Dedifferentiated amniotic fluid mesenchymal stem cell (primary cell): ENCODE data around the gene ARGLU1.
A peak's percentile ranks its signal among the peaks of the same experiment; 100 is the strongest.

ENCODE experiments used
- DNase-seq: peaks from one replicate; pipeline ENCODE4 v3.0.0-alpha.2; 2016; ENCODE audit errors: extremely low spot score

Gene ARGLU1

DNA sequence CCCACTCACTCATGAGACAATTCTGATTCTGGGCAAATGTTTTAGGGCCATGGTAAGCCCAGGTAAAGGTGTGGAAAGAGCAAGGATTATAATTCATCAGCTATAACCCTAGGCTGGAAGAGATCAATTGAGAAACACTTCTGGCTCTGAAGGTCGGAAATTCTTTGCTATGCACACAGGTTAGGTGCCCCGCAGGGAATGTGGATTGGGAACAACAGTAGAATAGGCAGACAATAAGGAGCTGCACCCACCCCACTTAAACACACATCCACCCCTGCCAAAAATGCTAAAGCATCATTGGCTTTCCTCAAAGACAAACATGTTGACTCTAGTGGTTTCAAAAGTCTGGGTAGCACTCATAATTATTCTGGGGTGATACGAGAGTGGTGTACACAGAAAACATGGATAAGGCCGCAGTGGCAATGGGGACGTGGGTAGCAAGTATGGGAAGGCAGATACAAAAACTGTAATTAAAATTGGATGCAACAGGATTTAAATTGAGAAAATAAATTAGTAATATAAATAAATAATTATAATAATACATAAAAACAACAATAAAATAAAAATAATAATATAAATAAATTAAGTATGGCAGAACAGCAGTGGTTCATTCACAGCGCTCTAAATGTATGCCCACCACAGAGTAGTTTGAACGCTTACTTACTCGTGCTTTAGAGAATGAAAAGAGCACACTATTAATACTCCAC, 41.0 kb downstream of the ARGLU1 start:
- no peak for DNase-seq

DNA sequence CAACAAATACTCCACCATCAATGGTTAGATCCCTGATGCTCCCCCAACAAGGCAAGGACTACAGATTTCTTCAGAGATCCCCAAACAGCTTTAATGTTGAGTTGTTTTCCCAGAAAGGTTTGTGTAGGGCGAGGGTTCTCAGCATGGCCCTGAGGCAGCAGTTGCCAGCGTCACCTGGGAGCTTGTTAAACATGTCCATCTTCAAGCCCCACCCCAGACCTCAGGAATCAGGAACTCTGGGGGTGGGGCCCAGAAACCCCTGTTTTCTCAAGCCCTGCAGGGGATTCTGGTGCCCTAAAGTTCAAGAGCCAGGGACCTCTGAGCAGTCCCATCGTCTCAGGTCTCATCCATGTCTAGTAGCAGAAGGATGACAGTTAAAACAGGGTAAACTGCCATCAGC, 42.1 kb downstream of the ARGLU1 start:
- no peak for DNase-seq

DNA sequence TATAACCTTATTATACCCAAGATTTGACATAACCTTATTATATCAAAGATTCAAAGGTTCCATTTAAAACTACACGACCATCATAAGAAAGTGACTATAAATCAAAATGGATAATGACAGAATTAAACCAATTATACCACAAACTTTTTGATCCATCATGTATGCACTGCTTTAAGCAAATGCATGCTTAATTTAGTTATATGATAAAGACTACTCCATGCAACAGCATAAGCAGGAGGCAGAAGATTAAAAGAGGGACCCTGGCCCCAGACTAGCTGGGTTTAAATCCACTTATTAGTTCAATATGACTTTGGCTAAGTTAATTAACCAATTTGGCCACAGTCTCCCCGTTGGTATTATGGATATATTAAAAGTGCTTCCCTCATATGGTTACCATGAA, 43.8 kb downstream of the ARGLU1 start:
- DNase-seq: no peak

DNA sequence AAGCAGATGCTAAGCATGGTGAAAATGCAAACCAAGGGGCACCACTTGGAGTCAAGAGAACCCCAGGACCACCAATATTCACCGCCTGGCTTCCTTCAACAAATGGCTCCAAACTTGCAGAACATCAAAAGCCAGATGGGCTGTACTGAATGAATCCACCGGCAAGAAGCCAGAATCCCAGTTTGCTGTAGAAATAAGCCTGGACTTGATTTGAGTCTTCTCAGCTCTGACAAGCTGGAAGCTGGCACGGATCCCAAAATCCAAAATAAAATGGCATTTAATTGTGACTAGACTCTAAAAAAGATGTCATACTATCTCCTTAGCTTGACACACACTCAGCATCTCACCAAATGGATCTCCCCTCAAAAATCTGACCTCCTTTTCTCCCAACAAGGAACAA, 44.4 kb downstream of the ARGLU1 start:
- DNase-seq: no peak

DNA sequence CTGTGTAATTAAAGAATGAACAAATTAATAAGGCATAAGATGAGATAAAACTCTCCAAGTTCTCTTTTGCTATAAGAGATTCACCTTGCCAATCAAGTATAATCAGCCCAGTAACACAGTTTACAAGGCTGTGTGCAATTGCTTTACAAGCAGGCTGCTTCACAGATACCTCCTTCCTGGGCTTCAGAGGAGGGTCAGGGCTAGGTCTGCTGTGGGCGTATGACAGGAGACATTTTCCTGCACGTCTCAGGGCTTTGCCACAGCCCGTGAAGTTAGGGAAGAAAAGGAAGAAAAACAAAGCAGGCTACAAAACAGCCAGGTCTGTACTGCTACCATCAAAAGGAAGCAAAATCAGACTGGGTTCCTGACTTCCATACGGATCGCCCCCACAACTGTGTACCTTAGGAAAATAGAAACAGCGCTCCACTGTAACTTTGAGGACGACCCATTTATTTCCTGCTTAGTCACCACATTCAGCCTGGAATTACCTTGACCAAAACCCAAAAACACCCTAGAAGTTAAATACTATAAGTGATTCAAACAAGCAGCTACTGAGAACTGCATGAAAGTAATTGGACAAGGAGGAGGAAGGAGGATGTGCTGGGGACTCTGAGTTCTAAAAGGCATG, 44.9 kb downstream of the ARGLU1 start:
- DNase-seq: no peak

DNA sequence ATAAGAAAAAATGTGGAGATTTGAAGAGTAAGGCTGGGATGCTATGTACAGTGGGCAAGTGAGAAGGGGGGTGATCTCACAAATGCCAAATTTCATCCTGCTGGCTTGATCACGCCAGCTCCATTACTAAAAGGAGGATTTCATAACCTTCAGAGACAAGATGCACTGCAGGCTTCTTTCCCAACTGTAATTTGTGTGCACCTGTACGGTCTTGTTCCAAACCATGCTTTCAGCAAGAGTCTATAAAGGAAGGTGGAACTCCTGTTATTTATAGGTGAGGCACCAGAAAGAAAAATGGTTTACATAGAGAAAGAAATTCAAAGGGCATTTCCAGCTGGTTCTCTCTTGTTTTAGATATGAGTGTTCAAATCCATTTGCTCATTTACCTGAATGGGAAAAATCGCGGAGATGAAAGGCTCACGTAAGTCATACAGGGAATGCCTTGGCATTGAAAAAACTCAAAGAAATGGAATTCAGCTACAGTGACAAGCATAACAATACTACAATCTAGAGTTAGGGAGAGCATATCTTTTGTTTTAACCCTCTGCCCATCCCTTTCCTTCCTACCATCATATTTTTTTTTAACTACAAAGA, 45.7 kb downstream of the ARGLU1 start:
- no peak for DNase-seq

DNA sequence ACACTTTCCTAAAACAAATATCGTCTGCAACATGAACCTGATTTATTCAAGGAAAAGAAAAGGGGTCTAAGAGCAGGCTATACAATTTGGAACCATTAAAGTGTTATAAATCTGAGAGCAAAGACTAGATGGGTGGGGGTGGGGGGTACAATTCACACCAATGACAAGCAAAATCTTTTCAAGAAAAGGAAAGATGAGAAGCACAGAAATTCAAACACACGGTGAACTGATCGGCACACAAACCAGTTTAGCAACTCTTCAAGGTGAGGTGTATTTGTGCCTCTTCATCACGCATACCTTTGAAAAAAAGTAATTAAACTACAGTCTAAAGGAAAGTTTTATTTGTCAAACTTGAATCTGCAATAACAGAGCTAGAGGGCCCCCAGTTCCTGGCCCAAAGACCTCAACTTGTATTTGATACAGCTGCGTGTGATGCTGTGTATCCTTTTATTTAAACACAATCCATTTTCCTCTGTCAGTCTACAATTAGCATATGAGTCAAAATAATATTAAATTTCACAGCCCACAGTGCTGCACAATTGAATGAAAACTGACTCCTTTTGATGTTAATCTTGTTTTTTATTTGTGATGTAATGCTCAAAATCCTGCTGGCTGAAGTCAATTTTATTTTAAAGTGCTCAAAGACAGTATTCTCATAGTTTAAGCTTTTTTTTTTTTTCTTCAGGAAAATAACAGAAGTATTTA, 46.7 kb downstream of the ARGLU1 start:
- DNase-seq: no peak

DNA sequence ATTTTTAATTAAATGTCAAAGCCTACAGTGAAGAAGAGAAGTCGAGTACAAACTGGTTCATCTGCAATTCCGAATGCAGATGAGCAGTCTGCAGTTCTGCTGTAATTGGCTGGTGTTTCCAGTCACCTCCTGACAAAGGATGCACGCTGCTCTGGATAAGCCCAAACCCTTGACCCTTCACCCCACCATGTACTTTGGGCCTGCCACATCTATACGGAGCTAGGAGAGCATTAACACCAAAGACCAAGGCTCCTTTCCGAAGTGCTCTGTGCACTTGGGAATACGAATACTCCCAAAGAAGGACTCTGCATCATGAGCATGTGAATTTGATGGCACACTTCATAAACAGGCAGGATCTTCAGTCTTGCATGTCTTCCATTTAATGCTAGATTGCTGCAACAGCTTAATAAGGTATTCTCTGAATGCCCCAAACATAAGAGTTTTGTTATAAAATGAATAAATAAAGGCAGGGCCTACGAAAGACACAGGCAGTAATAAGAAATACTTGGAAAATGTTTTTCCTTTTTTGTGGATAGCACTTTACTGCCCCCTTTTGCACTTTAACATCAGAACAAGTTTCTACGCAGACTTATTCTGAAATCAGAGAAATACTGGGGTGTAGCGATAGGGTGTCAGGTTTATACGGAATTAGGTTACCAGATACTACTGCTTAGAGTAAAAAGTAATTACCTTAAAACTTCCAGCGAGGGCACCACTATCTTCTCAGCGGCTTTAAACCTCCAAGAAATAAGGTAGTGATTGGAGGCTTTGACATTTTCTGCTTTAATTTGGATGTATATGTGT, 47.5 kb downstream of the ARGLU1 start:
- DNase-seq: no peak

DNA sequence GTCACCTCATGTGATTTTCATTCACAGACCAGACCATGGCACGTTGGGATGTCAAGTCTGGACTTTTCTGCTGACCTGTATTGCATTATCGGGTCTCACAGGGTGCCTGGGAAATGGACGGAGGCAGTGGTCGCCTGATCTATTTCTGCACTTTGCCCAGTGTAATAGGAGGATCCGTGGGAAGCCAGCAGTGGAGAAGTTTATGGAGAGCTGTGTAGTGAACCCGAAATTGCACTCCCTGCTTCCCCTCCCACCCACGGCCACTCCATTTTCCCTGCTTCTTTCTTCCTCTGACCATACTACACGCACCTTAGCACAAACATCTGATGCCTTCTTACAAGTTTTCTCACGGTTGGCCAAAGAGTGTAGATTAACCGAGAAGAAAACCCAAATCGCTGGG, 49.4 kb downstream of the ARGLU1 start:
- DNase-seq: no peak

DNA sequence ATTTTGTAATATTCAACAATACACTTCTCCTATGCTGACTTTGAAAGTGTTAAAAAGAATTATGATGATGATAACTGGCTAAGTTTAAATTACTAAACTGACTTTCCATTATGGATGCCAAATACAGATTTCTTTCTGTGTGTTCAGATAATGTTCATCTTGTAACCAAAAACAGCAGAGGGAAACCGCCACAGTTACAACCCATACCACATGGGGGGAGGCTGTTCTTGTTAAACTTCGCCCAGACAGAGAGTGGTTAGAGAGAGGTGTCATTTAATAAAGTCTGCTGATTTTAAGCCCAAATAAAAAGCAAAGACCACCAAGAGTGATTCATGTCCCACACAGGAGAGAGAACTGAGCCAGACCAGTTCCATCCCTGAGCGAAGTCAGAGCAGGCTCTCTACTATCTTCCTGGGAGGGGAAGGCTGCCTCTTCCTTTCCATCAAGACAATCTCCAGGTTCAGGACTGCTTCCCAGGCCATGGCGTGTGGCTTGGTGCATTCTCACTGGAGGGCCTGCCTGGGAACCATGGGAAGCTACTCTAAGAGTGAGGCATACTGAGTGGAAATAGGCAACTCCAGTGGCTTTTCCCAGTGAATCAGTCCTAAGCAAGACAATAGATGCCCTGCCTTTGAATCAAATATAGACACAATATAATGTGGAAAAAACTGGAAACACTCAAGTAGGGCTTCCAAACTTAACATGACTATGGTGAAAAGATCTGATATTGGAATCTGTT, 50.7 kb downstream of the ARGLU1 start:
- DNase-seq: no peak

DNA sequence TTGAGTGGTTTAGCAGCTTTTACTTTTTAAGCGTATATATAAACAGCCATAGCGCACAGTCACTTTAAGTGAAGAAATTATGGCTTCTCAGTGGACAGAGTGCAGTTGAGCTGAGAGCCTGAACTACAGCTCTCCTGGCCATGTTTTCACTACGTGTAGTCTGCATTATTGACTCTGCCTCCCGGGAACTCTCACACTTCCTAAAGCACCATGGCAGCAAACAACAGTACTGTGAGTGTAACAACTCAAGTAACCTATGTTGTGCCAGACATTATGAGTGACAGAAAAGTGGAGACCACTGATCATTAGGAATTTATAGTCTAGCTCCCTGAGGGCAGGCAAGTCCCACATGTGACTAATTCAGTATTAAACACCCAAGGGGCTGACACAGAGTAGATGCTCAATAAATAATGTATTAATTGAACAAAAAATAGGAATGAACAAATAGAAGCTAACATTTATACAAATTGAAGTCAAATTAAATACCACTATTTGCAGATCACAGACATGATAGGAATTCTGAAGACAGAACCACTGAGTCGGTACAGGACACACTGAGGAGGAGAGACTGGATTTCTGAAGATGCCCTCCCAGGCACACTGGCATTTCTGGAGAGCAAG, 52.2 kb downstream of the ARGLU1 start:
- no peak for DNase-seq

DNA sequence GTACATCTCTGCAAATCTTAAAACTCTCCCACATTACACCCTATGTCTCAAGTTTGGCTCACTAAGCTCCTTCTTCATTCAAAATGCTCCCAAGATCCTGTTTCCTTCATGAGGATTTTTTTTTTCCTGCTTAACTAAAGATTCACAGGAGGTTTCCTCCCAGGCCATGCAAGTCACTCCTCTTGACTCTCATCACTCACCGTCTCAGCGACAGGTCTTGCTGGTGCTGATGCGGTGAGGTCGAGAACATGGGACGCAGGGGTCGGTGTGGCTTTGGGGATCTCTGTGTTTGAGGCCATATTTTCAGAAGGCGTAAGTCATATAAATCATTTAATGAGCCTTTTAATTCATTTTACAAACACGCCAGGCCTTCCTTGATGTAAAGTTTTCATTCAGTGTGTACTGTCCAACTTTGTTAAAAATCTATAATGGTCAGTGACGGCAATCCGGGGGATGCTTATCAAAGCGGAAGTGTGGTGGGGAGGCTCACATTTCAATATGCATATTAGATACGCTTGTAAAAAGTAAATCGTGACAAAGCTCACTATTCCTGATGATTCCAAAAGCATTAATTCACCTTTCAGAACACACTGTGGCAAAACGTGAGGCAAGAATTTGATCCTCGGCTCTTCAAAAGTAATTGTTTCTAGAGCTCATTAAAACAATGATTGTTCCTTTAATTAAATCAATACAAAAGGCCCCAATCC, 52.9 kb downstream of the ARGLU1 start:
- no peak for DNase-seq

DNA sequence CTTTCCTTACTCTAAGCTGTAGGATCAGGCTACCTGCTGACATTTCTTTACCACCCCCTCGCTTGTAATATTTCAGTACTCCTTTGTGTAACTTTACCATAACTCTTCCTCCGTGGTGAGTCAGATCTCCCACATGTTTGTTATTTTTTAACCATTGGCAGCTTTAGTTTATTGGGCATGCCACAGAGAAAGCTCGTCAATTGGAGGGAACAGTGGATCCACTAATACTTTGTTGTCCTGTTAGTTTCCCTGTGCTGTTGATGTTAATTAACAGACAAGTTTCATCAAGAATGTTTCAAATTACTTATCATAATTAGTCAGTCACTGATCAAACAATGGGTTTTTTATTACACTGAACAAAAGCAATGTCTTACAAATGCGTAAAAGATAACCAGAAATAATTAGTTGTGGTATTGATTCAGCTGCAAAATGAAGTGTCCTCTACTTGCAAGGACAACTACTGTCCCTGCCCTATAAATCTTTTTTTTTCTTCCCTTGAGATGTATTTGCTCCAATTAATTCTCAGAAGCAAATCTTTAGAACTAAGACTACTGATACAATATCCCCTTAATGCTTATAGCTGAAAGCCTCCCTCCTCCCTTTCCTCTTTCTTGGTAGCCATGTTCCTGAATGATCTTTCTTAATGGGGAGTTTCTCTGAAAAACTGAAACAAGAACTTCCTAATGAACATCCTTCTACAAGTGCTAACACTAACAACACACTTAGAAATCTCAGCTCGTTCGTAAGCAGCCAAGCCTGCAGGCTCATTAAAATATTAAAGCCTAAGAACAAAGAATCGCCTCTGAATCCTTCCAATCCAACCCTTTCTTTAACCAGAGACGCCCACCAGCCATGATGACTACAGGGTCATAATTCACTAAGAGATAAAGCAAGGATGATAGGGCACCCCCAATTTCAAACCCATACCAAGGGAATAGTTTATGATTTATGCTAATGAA, 54.6 kb downstream of the ARGLU1 start:
- no peak for DNase-seq

DNA sequence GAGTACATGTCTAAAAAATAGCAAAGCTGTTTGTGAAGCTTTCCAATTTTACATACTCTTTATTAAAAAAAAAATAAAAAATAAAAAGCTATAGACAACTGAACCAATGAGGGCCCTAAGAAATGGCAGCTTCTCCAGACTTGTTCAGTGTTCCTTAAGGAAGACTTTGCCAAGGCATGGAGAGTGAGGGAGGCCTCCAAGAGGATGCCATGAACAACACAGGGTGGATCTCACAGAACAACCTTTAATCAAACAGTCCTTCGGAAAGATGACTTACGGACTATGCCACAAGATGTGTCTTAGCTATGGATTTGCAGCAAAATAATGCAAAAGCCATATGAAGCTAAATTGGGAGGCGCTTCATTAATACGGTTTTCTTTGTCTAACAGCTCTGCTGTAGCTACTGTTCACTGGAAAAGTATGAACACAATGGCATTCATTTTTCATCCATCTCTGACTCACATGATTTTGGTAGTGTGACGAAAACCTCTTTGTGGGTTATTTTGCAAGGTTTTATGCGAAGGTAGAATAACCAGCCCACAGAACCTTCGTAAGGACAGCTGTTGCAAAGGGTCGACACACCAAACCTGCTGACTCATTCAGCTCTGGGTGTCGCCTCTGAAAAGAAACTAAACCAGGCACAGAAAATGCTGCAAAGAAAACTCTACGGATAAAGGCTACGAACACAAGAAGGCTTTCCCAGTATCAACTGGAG, 60.2 kb downstream of the ARGLU1 start:
- DNase-seq: peak; percentile 67

DNA sequence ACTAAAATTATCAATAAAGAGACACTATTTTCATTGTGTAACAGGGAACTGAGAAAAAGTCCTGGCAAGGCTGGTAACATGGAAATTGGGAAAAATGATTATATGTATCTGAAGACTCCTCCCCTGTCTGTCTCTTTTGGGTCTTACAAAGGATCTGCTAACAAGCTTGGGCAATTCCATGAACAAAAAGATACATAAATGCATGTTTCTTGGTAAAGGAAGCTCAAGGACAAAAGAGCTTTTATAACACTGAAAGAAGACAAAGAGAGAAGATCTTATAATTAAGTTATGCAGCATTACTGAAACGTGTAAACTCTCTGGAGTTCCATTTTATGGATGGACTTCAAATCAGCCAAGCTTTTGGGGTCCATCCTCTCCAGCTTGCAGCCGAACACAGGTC, 61.7 kb downstream of the ARGLU1 start:
- no peak for DNase-seq

DNA sequence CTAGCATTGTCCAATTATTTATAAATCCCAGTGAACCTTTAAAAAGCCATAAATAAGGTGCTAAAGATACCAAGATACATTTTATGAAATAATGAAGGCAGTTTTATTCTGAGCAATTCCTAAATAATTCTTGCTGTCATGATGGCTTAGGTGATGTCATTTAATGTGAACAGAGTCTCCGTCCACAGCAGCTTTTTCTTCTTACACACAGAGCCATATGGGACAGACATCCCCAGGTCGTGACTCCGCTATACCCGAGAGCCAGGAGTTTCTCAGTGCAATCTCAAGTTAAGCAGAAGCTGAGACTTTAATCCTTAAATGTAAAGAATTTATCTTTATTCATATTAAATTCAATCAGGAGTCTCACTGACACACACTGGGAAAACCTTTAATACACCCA, 62.2 kb downstream of the ARGLU1 start:
- DNase-seq: no peak

DNA sequence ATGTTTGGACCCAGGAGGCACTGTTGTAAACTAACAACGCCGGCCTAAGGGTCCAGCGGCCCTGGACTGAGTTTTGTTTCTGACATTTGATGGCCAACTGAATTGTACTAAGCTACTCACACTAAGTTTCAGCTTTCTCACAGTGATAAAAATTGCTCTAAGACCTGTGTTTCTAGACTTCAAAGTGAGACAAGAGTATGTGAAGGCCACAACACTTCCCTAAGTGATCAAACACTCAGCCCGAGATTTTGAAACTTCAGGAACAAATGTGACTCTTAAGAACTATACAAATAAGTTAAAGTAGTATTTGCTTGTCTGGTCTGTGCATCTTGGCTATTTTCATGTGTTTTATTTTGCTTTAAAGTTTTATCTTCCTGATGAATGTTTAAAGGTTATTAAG, 62.6 kb downstream of the ARGLU1 start:
- DNase-seq: no peak

DNA sequence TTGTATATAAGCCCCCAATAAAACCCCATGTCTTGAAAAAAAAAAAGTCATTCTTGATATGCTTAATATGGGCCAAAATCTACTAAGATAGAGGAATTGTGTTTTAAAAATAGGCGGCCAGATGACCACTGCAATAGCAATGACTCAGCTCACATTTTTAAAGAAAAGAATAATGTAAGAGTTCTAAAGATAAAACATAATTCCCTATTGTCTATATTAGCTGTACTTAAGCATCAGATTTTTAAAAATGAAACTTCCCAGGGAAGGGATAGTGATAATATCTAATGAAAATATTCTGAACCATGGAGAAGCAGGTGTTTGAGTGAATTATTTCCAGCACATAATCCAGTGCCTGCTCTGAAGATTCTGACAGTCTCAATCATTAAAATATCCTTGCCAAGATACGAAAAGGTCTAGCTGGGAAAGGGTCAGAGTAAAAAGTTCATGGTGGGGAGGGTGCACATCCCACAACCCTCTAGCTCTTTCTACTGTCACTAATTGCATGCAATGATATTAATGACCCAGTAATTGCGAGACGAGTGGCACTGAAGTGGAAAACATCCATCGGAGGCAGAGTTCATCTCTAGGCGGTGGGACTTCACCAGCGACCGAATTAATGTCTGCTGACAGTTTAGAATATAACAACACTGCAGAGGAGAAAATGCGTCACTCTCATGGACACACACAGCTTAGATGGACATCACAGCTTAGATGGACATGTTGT, 64.0 kb downstream of the ARGLU1 start:
- DNase-seq: no peak
